Lower leg skin (tissue), 4 donors: Measurements from ENCODE around the gene ACHE. TPM values are rescaled to one million over a fixed set of nuclear protein-coding genes. Genes with fewer than 3 reads are reported as not detected.

ENCODE experiments used
- DNase-seq, 2 donors: peaks; one replicate each; pipeline ENCODE4 v3.0.0-alpha.2; 2019; ENCODE audit warnings: low spot score in 2 of 2
- H3K4me3 ChIP-seq: fragments of 200-600 bp; sonication (generic); 2 replicates; pipeline ENCODE4 v1.5.1; 2017; ENCODE audit warnings: mild to moderate bottlenecking, low read depth; ENCODE audit not compliant: poor library complexity, severe bottlenecking
- CTCF ChIP-seq, 3 donors: fragments of 450-650 bp; IDR thresholded peaks; one replicate each; pipeline ENCODE4 v1.5.1; 2016; ENCODE audit warnings: antibody characterized with exemption in 3 of 3, mild to moderate bottlenecking in 3 of 3, moderate library complexity in 2 of 3
- POLR2A ChIP-seq, 2 donors: fragments of 450-650 bp; IDR thresholded peaks; one replicate each; pipeline ENCODE4 v1.6.1; 2016 to 2017; ENCODE audit warnings: antibody characterized with exemption in 2 of 2, mild to moderate bottlenecking in 1 of 2, moderate library complexity in 1 of 2
- WGBS, 2 donors: methylation state at CpG; one replicate each; pipeline ENCODE4 v1.1.5; 2018; 5-methylcytosine and 5-hydroxymethylcytosine counted together
- intact Hi-C: fragments of 100-400 bp; cut with DNase I; formaldehyde crosslinking; loops from one replicate; pipeline ENCODE4 v1.15.0; 2023; ENCODE audit warnings: low total_unique reads
- total RNA-seq, 4 donors: library from RNA; depleted of rRNA; stranded (reverse); fragments of >200 nt; gene quantifications; one replicate each; pipeline ENCODE4 v1.1.0, GENCODE V29; 2016

ACHE gene
- total RNA-seq, 4 donors from 2014 or later = 0.88 to 2.7 (median 1.1) TPM; not detected in 1

- H3K4me3 ChIP-seq = no peak overlapping the region
- WGBS, 2 donors = 89 to 91% methylated on average over 12 of the region's 12 CpGs
- intact Hi-C loops = no loop called here
- no peak for DNase-seq
- TF ChIP-seq CTCF (IDR thresholded peaks at IDR 0.05) = no peak
- TF ChIP-seq POLR2A (IDR thresholded peaks at IDR 0.05) = no peak
Measured at GRCh38 chr7:100864263-100864845, 31.3 kb downstream of the ACHE start.

GRCh38 chr7:100863406-100863950, 32.2 kb downstream of the ACHE start:
- WGBS, 2 donors = 80 to 82% methylated on average over 10 of the region's 10 CpGs
- TF ChIP-seq POLR2A (IDR thresholded peaks at IDR 0.05) = no peak
- no peak for TF ChIP-seq CTCF (IDR thresholded peaks at IDR 0.05)
- H3K4me3 ChIP-seq = no peak overlapping the region
- intact Hi-C loops = no loop called here
- no peak for DNase-seq

- intact Hi-C loops = no loop called here
- DNase-seq = no peak
- TF ChIP-seq CTCF (IDR thresholded peaks at IDR 0.05) (no peak), POLR2A (IDR thresholded peaks at IDR 0.05) (no peak)
- 95 to 97% methylated on average over 14 of the region's 14 CpGs for WGBS, 2 donors
- no peak overlapping the region for H3K4me3 ChIP-seq
Measured at GRCh38 chr7:100861616-100861985, 34.1 kb downstream of the ACHE start.

- DNase-seq = no peak
- no peak overlapping the region for H3K4me3 ChIP-seq
- 86 to 92% methylated on average over 15 to 16 of the region's 18 CpGs for WGBS, 2 donors
- TF ChIP-seq CTCF (IDR thresholded peaks at IDR 0.05) (no peak), POLR2A (IDR thresholded peaks at IDR 0.05) (no peak)
- intact Hi-C loops = no loop called here
Measured at GRCh38 chr7:100860702-100861615, 34.7 kb downstream of the ACHE start.

GRCh38 chr7:100859856-100860255, 35.8 kb downstream of the ACHE start:
- H3K4me3 ChIP-seq = no peak overlapping the region
- no peak for DNase-seq
- intact Hi-C loops = loop anchor here (10.0 kb wide), 2 partner anchors 295 to 395 kb away; partner anchors contain the start of gene SPACDR
- WGBS, 2 donors = 88 to 90% methylated on average over 15 of the region's 15 CpGs
- TF ChIP-seq CTCF (IDR thresholded peaks at IDR 0.05) (no peak), POLR2A (IDR thresholded peaks at IDR 0.05) (no peak)
